ENCODE results near the gene NALCN. TPM values are rescaled to one million over a fixed set of nuclear protein-coding genes. Genes with fewer than 3 reads are reported as not detected.

The NALCN gene
- total RNA-seq, 1 donor from 2014 or later, result 38.6 TPM

- Mint-ChIP-seq H3K27ac (ENCODE audit: unreplicated experiment) (no peak overlapping the region), H3K4me3 (ENCODE audit: unreplicated experiment) (no peak overlapping the region), H3K4me1 (ENCODE audit: low read depth) (peaks cover 58% of the 10 kb centered on the region), H3K27me3 (ENCODE audit: low read depth) (no peaks in the 10 kb centered on the region), H3K9me3 (ENCODE audit: low read depth) (peaks cover 23% of the 10 kb centered on the region), H3K36me3 (ENCODE audit: low read depth) (peaks cover 27% of the 10 kb centered on the region)
- TF ChIP-seq, protein P1, sequence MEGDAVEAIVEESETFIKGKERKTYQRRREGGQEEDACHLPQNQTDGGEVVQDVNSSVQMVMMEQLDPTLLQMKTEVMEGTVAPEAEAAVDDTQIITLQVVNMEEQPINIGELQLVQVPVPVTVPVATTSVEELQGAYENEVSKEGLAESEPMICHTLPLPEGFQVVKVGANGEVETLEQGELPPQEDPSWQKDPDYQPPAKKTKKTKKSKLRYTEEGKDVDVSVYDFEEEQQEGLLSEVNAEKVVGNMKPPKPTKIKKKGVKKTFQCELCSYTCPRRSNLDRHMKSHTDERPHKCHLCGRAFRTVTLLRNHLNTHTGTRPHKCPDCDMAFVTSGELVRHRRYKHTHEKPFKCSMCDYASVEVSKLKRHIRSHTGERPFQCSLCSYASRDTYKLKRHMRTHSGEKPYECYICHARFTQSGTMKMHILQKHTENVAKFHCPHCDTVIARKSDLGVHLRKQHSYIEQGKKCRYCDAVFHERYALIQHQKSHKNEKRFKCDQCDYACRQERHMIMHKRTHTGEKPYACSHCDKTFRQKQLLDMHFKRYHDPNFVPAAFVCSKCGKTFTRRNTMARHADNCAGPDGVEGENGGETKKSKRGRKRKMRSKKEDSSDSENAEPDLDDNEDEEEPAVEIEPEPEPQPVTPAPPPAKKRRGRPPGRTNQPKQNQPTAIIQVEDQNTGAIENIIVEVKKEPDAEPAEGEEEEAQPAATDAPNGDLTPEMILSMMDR (IDR thresholded peaks at IDR 0.05), result peak; percentile 45
- no peak for DNase-seq (ENCODE audit: low spot score)
Measured at GRCh38 chr13:101298517-101298916, 117.8 kb downstream of the NALCN start.

DNA sequence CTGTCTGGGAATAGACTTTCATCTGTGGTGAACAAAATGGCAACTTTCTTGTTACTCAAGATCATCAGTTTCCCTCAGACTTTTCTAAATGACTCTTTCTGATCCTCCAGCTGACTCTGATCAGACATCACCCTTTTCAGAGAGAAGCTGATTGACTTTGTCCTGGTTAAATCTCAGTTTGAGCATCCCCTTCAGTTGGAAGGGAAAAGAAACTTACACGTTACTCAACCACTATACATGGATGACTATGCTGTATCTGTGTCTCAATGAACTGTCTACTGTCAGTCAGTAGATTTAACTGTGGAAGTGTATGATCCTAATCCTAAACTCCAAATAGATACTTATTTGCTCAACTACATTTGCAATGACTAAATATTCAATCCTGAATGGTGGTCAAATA is 118.5 kb downstream of the NALCN start:
- no peak overlapping the region for H3K4me3 Mint-ChIP-seq (ENCODE audit: unreplicated experiment)
- TF ChIP-seq, protein P1 (IDR thresholded peaks at IDR 0.05), result no peak
- H3K27me3 Mint-ChIP-seq (ENCODE audit: low read depth), result no peaks in the 10 kb centered on the region
- no peak for DNase-seq (ENCODE audit: low spot score)
- peaks cover 27% of the 10 kb centered on the region for H3K36me3 Mint-ChIP-seq (ENCODE audit: low read depth)
- H3K4me1 Mint-ChIP-seq (ENCODE audit: low read depth), result peaks cover 54% of the 10 kb centered on the region
- peaks cover 23% of the 10 kb centered on the region for H3K9me3 Mint-ChIP-seq (ENCODE audit: low read depth)
- H3K27ac Mint-ChIP-seq (ENCODE audit: unreplicated experiment), result no peak overlapping the region

DNA sequence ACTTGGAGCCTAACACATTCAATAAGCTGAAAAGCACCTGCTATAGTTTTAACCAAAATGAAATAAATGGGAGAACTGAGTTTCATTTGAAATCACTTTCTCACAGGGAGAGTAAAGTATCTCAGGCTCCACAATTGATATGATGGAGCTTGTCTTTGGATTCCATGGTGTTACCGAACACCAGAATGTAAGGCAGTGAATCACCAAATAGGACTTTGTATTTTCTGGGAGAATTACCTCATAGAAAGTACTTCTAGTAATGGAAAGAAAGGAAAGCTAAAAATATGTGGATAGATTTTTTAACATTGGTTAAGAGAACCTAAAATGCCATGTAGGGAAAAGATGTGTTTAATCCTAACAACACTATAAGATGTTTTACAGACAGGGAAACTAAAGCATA is 123.6 kb downstream of the NALCN start:
- Mint-ChIP-seq H3K27ac (ENCODE audit: unreplicated experiment) (peak overlapping the region; percentile 45), H3K4me1 (ENCODE audit: low read depth) (peaks cover 62% of the 10 kb centered on the region), H3K9me3 (ENCODE audit: low read depth) (peaks cover 23% of the 10 kb centered on the region), H3K4me3 (ENCODE audit: unreplicated experiment) (no peak overlapping the region), H3K27me3 (ENCODE audit: low read depth) (no peaks in the 10 kb centered on the region), H3K36me3 (ENCODE audit: low read depth) (peaks cover 24% of the 10 kb centered on the region)
- TF ChIP-seq, protein P1 (IDR thresholded peaks at IDR 0.05), result no peak
- DNase-seq (ENCODE audit: low spot score), result no peak

GRCh38 chr13:101291646-101292515 is 124.4 kb downstream of the NALCN start:
- no peak overlapping the region for H3K4me3 Mint-ChIP-seq (ENCODE audit: unreplicated experiment)
- peaks cover 23% of the 10 kb centered on the region for H3K9me3 Mint-ChIP-seq (ENCODE audit: low read depth)
- TF ChIP-seq, protein P1 (IDR thresholded peaks at IDR 0.05), result no peak
- no peaks in the 10 kb centered on the region for H3K27me3 Mint-ChIP-seq (ENCODE audit: low read depth)
- peak overlapping the region; percentile 72 for H3K27ac Mint-ChIP-seq (ENCODE audit: unreplicated experiment)
- DNase-seq (ENCODE audit: low spot score), result no peak
- H3K4me1 Mint-ChIP-seq (ENCODE audit: low read depth), result peaks cover 54% of the 10 kb centered on the region
- peaks cover 19% of the 10 kb centered on the region for H3K36me3 Mint-ChIP-seq (ENCODE audit: low read depth)

GRCh38 chr13:101291206-101291605 is 125.1 kb downstream of the NALCN start:
- peaks cover 21% of the 10 kb centered on the region for H3K9me3 Mint-ChIP-seq (ENCODE audit: low read depth)
- peaks cover 15% of the 10 kb centered on the region for H3K36me3 Mint-ChIP-seq (ENCODE audit: low read depth)
- H3K27me3 Mint-ChIP-seq (ENCODE audit: low read depth), result no peaks in the 10 kb centered on the region
- TF ChIP-seq, protein P1 (IDR thresholded peaks at IDR 0.05), result no peak
- no peak overlapping the region for H3K4me3 Mint-ChIP-seq (ENCODE audit: unreplicated experiment)
- H3K4me1 Mint-ChIP-seq (ENCODE audit: low read depth), result peaks cover 48% of the 10 kb centered on the region
- H3K27ac Mint-ChIP-seq (ENCODE audit: unreplicated experiment), result peak overlapping the region; percentile 72
- DNase-seq (ENCODE audit: low spot score), result no peak

Measured in chondrocyte (in vitro differentiated cells).